Activated naive CD4-positive, alpha-beta T cell treated with anti-CD3 and anti-CD28 coated beads for 36 hours (primary cell): ENCODE data around the gene ZNRF2. TPM values are rescaled to one million over a fixed set of nuclear protein-coding genes. Genes with fewer than 3 reads are reported as not detected.
"Not testable (repeated sequence)": the region's sequence is repeated elsewhere in the genome, so short reads cannot be mapped to it uniquely, and the experiment has no call there.

Experiments used
- CTCF ChIA-PET: fragments of 350-600 bp; sonication (Branson Sonifier 250); formaldehyde crosslinking; loops from one replicate; lab custom pipeline; 2021; ENCODE audit warnings: antibody characterized with exemption; lab: Charles Lee
- DNase-seq: peaks from one replicate; pipeline ENCODE4 v3.0.0-alpha.2; 2020
- H3K27ac Mint-ChIP-seq: one replicate; pipeline ENCODE4 v1.8.0; 2021; ENCODE audit warnings: mild to moderate bottlenecking, mixed read lengths
- H3K27me3 Mint-ChIP-seq: one replicate; pipeline ENCODE4 v1.8.0; 2021; ENCODE audit warnings: low read depth, mixed read lengths
- H3K36me3 Mint-ChIP-seq: one replicate; pipeline ENCODE4 v1.8.0; 2021; ENCODE audit warnings: low read depth, mixed read lengths
- H3K4me1 Mint-ChIP-seq: one replicate; pipeline ENCODE4 v1.8.0; 2021; ENCODE audit warnings: low read depth, mixed read lengths
- H3K4me3 Mint-ChIP-seq: one replicate; pipeline ENCODE4 v1.8.0; 2021; ENCODE audit warnings: mild to moderate bottlenecking, moderate library complexity, mixed read lengths
- H3K9me3 Mint-ChIP-seq: one replicate; pipeline ENCODE4 v1.8.0; 2021; ENCODE audit warnings: mixed read lengths
- intact Hi-C: fragments of 100-400 bp; cut with micrococcal nuclease; formaldehyde crosslinking; loops from one replicate; pipeline ENCODE4 v1.15.1; 2023
- total RNA-seq, 2 experiments: library from RNA; stranded (reverse); gene quantifications; one replicate each; pipeline ENCODE4 v1.2.3, GENCODE V29; 2021

The ZNRF2 gene
- total RNA-seq, 2 experiments from 2014 or later = 10.4 to 10.5 TPM

GRCh38 chr7:30281263-30281662, 3.1 kb upstream of the ZNRF2 start:
- no peak overlapping the region for H3K4me3 Mint-ChIP-seq
- H3K4me1 Mint-ChIP-seq = peaks cover 16% of the 10 kb centered on the region
- no peaks in the 10 kb centered on the region for H3K27me3 Mint-ChIP-seq
- H3K36me3 Mint-ChIP-seq = peaks cover 2% of the 10 kb centered on the region
- DNase-seq = no peak
- CTCF ChIA-PET = no interaction called here
- H3K9me3 Mint-ChIP-seq = no peaks in the 10 kb centered on the region
- no peak overlapping the region for H3K27ac Mint-ChIP-seq
- intact Hi-C loops = no loop called here

DNA sequence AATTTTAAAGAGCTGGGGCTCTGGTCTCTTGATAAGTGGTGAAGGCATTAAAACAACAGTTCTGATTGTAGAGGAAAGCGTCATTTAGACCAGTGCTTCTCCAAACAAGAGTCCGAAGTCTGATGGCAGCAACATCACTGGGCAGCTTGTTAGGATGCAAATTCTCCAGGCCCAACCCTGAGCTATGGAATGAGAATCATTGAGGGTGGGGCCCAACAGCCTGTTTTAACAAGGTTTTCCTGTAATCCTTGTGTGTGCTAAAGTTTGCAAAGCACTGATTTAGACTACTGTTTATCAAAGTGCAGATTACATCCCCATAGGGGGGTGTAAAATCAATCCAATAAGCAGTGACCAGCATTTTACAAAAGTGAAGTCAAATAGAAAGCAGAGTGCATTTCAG, 2.6 kb upstream of the ZNRF2 start:
- H3K4me3 Mint-ChIP-seq = no peak overlapping the region
- intact Hi-C loops = no loop called here
- H3K4me1 Mint-ChIP-seq = peaks cover 21% of the 10 kb centered on the region
- no peaks in the 10 kb centered on the region for H3K9me3 Mint-ChIP-seq
- CTCF ChIA-PET = interaction anchor here (1.4 kb wide), 1 partner anchor 131 kb away, joined by 3 read pairs; no protein-coding TSS in a partner anchor
- no peaks in the 10 kb centered on the region for H3K27me3 Mint-ChIP-seq
- no peak overlapping the region for H3K27ac Mint-ChIP-seq
- H3K36me3 Mint-ChIP-seq = peaks cover 2% of the 10 kb centered on the region
- no peak for DNase-seq

GRCh38 chr7:30282735-30283134, 1.7 kb upstream of the ZNRF2 start:
- CTCF ChIA-PET = interaction anchor here (1.4 kb wide), 1 partner anchor 130 kb away, joined by 3 read pairs; no protein-coding TSS in a partner anchor
- Mint-ChIP-seq H3K4me3 (no peak overlapping the region), H3K27me3 (no peaks in the 10 kb centered on the region), H3K27ac (no peak overlapping the region), H3K36me3 (peaks cover 2% of the 10 kb centered on the region), H3K9me3 (no peaks in the 10 kb centered on the region), H3K4me1 (peaks cover 27% of the 10 kb centered on the region)
- intact Hi-C loops = no loop called here
- DNase-seq = no peak

DNA sequence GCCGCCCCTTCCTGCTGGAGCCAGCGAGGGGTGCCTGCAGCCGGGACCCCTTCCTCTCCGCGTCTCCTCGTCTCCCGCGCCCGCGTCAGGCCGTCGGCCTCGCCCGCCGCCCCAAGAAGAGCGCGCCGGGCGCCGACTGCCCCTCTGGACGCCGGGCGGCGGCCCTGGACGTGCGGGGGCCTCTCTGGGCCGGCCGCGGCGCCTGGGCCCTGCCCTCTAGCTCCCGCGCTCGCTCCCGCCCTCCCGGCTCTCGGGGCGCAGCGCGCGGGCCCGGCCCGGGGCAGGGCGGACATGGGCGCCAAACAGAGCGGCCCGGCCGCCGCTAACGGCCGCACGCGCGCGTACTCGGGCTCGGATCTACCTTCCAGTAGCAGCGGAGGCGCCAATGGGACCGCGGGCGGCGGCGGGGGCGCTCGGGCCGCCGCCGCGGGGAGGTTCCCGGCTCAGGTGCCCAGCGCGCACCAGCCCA, 704 bp downstream of the ZNRF2 start:
- Mint-ChIP-seq H3K36me3 (peaks cover 2% of the 10 kb centered on the region), H3K27ac (peak overlapping the region; percentile 77), H3K4me1 (peaks cover 39% of the 10 kb centered on the region), H3K9me3 (no peaks in the 10 kb centered on the region), H3K27me3 (no peaks in the 10 kb centered on the region), H3K4me3 (peak overlapping the region; percentile 79)
- DNase-seq = peak; percentile 31
- CTCF ChIA-PET = no interaction called here
- intact Hi-C loops = no loop called here

GRCh38 chr7:30285536-30286284, 1.3 kb downstream of the ZNRF2 start:
- Mint-ChIP-seq H3K27ac (peak overlapping the region; percentile 97), H3K27me3 (no peaks in the 10 kb centered on the region), H3K36me3 (peaks cover 2% of the 10 kb centered on the region), H3K9me3 (no peaks in the 10 kb centered on the region), H3K4me1 (peaks cover 43% of the 10 kb centered on the region), H3K4me3 (peak overlapping the region; percentile 96)
- CTCF ChIA-PET = interaction anchor here (1.6 kb wide), 1 partner anchor 37 kb away, joined by 3 read pairs; no protein-coding TSS in a partner anchor
- peak; percentile 80 for DNase-seq
- intact Hi-C loops = loop anchor here (1.0 kb wide), 1 partner anchor 23 kb away; no protein-coding TSS in a partner anchor

- CTCF ChIA-PET = interaction anchor here (1.6 kb wide), 1 partner anchor 35 kb away, joined by 3 read pairs; no protein-coding TSS in a partner anchor
Observed at GRCh38 chr7:30286749-30287148, 2.4 kb downstream of the ZNRF2 start.

GRCh38 chr7:30287625-30288024, 3.2 kb downstream of the ZNRF2 start:
- intact Hi-C loops, H3K27ac Mint-ChIP-seq, H3K36me3 Mint-ChIP-seq, H3K27me3 Mint-ChIP-seq, DNase-seq, H3K9me3 Mint-ChIP-seq, H3K4me3 Mint-ChIP-seq: not testable (repeated sequence)
- H3K4me1 Mint-ChIP-seq = peaks cover 54% of the 10 kb centered on the region
- CTCF ChIA-PET = interaction anchor here (1.6 kb wide), 1 partner anchor 35 kb away, joined by 3 read pairs; no protein-coding TSS in a partner anchor

More at GRCh38 chr7:30286749-30287148, 2.4 kb downstream of the ZNRF2 start:
- Mint-ChIP-seq H3K9me3 (peaks cover 1% of the 10 kb centered on the region), H3K36me3 (peaks cover 4% of the 10 kb centered on the region), H3K27ac (no peak overlapping the region), H3K27me3 (no peaks in the 10 kb centered on the region), H3K4me1 (peaks cover 50% of the 10 kb centered on the region), H3K4me3 (peak overlapping the region; percentile 96)
- no peak for DNase-seq
- intact Hi-C loops = loop anchor here (1.0 kb wide), 1 partner anchor 22 kb away; no protein-coding TSS in a partner anchor

DNA sequence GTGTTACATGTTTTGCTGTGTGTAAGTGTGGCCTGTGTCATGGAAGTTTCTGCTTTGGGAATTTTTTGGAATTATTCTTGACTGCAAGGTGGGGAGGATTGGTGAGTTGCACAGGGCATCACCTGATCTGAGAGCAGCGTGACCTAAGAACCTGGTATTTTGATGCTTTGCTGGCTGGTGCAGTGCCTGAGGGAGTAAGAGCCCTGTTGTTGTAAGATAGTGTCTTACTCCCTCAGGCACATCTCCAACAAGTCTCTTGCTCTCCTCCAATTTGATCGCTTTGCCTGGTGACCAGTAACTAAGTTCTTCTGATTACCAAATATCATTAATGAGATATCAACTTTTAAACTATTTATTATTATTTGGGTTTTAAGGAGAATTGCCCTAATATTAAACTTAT, 5.2 kb downstream of the ZNRF2 start:
- intact Hi-C loops, CTCF ChIA-PET: not testable (repeated sequence)

GRCh38 chr7:30290317-30290716, 5.9 kb downstream of the ZNRF2 start:
- CTCF ChIA-PET, H3K27me3 Mint-ChIP-seq, H3K9me3 Mint-ChIP-seq, H3K27ac Mint-ChIP-seq, H3K4me3 Mint-ChIP-seq, intact Hi-C loops, DNase-seq, H3K36me3 Mint-ChIP-seq: not testable (repeated sequence)
- peaks cover 56% of the 10 kb centered on the region for H3K4me1 Mint-ChIP-seq

More for the DNA sequence above, 5.2 kb downstream of the ZNRF2 start:
- H3K9me3 Mint-ChIP-seq, H3K27me3 Mint-ChIP-seq, H3K27ac Mint-ChIP-seq, DNase-seq, H3K4me3 Mint-ChIP-seq, H3K36me3 Mint-ChIP-seq: not testable (repeated sequence)
- H3K4me1 Mint-ChIP-seq = peaks cover 52% of the 10 kb centered on the region

- H3K4me3 Mint-ChIP-seq, DNase-seq, H3K9me3 Mint-ChIP-seq, CTCF ChIA-PET, H3K27me3 Mint-ChIP-seq, intact Hi-C loops, H3K36me3 Mint-ChIP-seq, H3K27ac Mint-ChIP-seq: not testable (repeated sequence)
- H3K4me1 Mint-ChIP-seq = peaks cover 60% of the 10 kb centered on the region
Observed at GRCh38 chr7:30292416-30293038, 8.1 kb downstream of the ZNRF2 start.

DNA sequence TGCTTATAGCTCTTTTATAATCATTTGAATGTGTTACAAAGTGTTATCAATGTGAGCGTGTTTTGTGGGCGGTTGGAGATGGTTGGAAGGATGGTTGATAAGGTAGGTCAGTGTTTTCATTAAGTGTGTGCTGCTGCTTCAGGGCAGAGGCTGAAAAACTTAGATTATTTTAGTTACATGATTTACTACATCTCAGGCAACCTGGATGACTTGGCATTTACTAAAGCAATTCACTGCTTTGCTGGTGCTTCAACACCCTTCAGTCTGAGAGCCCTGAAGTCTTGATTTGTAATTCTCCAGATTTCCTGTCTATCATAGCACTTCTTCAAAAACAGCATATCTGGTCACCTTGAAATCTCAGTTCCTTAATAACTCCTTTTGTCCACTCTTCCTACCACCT, 11.9 kb downstream of the ZNRF2 start:
- H3K9me3 Mint-ChIP-seq, H3K27me3 Mint-ChIP-seq, H3K27ac Mint-ChIP-seq, H3K36me3 Mint-ChIP-seq, DNase-seq, H3K4me3 Mint-ChIP-seq, CTCF ChIA-PET, intact Hi-C loops: not testable (repeated sequence)
- peaks cover 40% of the 10 kb centered on the region for H3K4me1 Mint-ChIP-seq

DNA sequence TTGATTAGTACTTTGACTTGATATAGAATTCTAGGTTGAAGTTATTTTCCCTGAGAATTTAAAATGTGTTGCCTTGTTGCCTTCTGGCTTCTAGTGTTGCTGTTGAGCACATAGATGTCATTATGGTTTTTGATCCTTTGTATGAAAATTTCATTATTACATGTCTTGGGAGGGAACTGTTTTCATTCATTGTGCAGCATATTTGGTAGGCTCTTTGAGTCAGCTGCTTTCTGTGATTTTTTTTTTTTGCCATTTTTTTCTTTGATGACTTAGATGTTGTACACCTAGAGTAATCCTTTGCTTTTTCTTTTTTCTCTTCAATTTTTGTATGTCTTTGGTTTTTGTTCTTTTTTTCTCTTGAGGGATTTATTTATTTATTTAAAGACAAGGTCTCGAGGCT, 13.1 kb downstream of the ZNRF2 start:
- H3K4me3 Mint-ChIP-seq, H3K36me3 Mint-ChIP-seq, H3K27me3 Mint-ChIP-seq, H3K27ac Mint-ChIP-seq, intact Hi-C loops, CTCF ChIA-PET, DNase-seq, H3K9me3 Mint-ChIP-seq: not testable (repeated sequence)
- H3K4me1 Mint-ChIP-seq = peaks cover 35% of the 10 kb centered on the region
